ENCODE data around the gene FNTB. TPM values are rescaled to one million over a fixed set of nuclear protein-coding genes. Genes with fewer than 3 reads are reported as not detected.

FNTB gene
- total RNA-seq, 2 donors from 2014 or later: 24.7 to 47.1 TPM

GRCh38 chr14:65054471-65055085 lies 67.9 kb downstream of the FNTB start:
- no peak overlapping the region for H3K4me3 Mint-ChIP-seq
- no peaks in the 10 kb centered on the region for H3K9me3 Mint-ChIP-seq
- H3K27ac Mint-ChIP-seq: peak overlapping the region; percentile 46
- H3K36me3 Mint-ChIP-seq (ENCODE audit: low read depth): peaks cover 73% of the 10 kb centered on the region
- ATAC-seq (replicated peaks): no peak
- H3K27me3 Mint-ChIP-seq: no peaks in the 10 kb centered on the region
- H3K4me1 Mint-ChIP-seq: no peaks in the 10 kb centered on the region

- no peak for ATAC-seq (replicated peaks)
- Mint-ChIP-seq H3K27me3 (no peaks in the 10 kb centered on the region), H3K9me3 (no peaks in the 10 kb centered on the region), H3K27ac (peak overlapping the region; percentile 30), H3K4me3 (no peak overlapping the region), H3K36me3 (ENCODE audit: low read depth) (peaks cover 87% of the 10 kb centered on the region), H3K4me1 (no peaks in the 10 kb centered on the region)
Measured at GRCh38 chr14:65057695-65058094, 71.0 kb downstream of the FNTB start.

GRCh38 chr14:65062096-65063075 lies 75.7 kb downstream of the FNTB start:
- Mint-ChIP-seq H3K27me3 (no peaks in the 10 kb centered on the region), H3K9me3 (no peaks in the 10 kb centered on the region), H3K4me1 (no peaks in the 10 kb centered on the region), H3K4me3 (no peak overlapping the region), H3K36me3 (ENCODE audit: low read depth) (peaks cover 93% of the 10 kb centered on the region), H3K27ac (peak overlapping the region; percentile 43)
- ATAC-seq (replicated peaks): peak; percentile 19

- Mint-ChIP-seq H3K4me3 (no peak overlapping the region), H3K4me1 (no peaks in the 10 kb centered on the region), H3K36me3 (ENCODE audit: low read depth) (peaks cover 82% of the 10 kb centered on the region), H3K27ac (no peak overlapping the region), H3K9me3 (no peaks in the 10 kb centered on the region), H3K27me3 (no peaks in the 10 kb centered on the region)
- no peak for ATAC-seq (replicated peaks)
Measured at GRCh38 chr14:65065719-65066118, 79.0 kb downstream of the FNTB start.

- Mint-ChIP-seq H3K27me3 (no peaks in the 10 kb centered on the region), H3K9me3 (no peaks in the 10 kb centered on the region), H3K4me3 (no peak overlapping the region), H3K27ac (no peak overlapping the region), H3K36me3 (ENCODE audit: low read depth) (peaks cover 67% of the 10 kb centered on the region), H3K4me1 (peaks cover 8% of the 10 kb centered on the region)
- ATAC-seq (replicated peaks): no peak
Measured at GRCh38 chr14:65069874-65070413, 83.2 kb downstream of the FNTB start.

GRCh38 chr14:65070471-65070976 lies 83.8 kb downstream of the FNTB start:
- ATAC-seq (replicated peaks): no peak
- Mint-ChIP-seq H3K9me3 (no peaks in the 10 kb centered on the region), H3K27me3 (no peaks in the 10 kb centered on the region), H3K4me3 (no peak overlapping the region), H3K4me1 (peaks cover 14% of the 10 kb centered on the region), H3K36me3 (ENCODE audit: low read depth) (peaks cover 67% of the 10 kb centered on the region), H3K27ac (no peak overlapping the region)

- Mint-ChIP-seq H3K27ac (no peak overlapping the region), H3K9me3 (no peaks in the 10 kb centered on the region), H3K4me3 (no peak overlapping the region), H3K4me1 (peaks cover 16% of the 10 kb centered on the region), H3K27me3 (no peaks in the 10 kb centered on the region), H3K36me3 (ENCODE audit: low read depth) (peaks cover 67% of the 10 kb centered on the region)
- ATAC-seq (replicated peaks): no peak
Measured at GRCh38 chr14:65071544-65071943, 84.8 kb downstream of the FNTB start.

GRCh38 chr14:65072256-65072655 lies 85.6 kb downstream of the FNTB start:
- H3K4me3 Mint-ChIP-seq: no peak overlapping the region
- peak overlapping the region; percentile 66 for H3K27ac Mint-ChIP-seq
- no peaks in the 10 kb centered on the region for H3K27me3 Mint-ChIP-seq
- no peak for ATAC-seq (replicated peaks)
- H3K36me3 Mint-ChIP-seq (ENCODE audit: low read depth): peaks cover 66% of the 10 kb centered on the region
- no peaks in the 10 kb centered on the region for H3K9me3 Mint-ChIP-seq
- H3K4me1 Mint-ChIP-seq: peaks cover 19% of the 10 kb centered on the region

GRCh38 chr14:65072937-65073336 lies 86.2 kb downstream of the FNTB start:
- H3K4me3 Mint-ChIP-seq: no peak overlapping the region
- H3K27ac Mint-ChIP-seq: peak overlapping the region; percentile 66
- H3K27me3 Mint-ChIP-seq: no peaks in the 10 kb centered on the region
- H3K36me3 Mint-ChIP-seq (ENCODE audit: low read depth): peaks cover 69% of the 10 kb centered on the region
- H3K9me3 Mint-ChIP-seq: no peaks in the 10 kb centered on the region
- peaks cover 19% of the 10 kb centered on the region for H3K4me1 Mint-ChIP-seq
- no peak for ATAC-seq (replicated peaks)

- no peak for ATAC-seq (replicated peaks)
- H3K9me3 Mint-ChIP-seq: no peaks in the 10 kb centered on the region
- peak overlapping the region; percentile 90 for H3K27ac Mint-ChIP-seq
- no peaks in the 10 kb centered on the region for H3K27me3 Mint-ChIP-seq
- peaks cover 70% of the 10 kb centered on the region for H3K36me3 Mint-ChIP-seq (ENCODE audit: low read depth)
- peaks cover 19% of the 10 kb centered on the region for H3K4me1 Mint-ChIP-seq
- H3K4me3 Mint-ChIP-seq: no peak overlapping the region
Measured at GRCh38 chr14:65073605-65074201, 87.0 kb downstream of the FNTB start.

- Mint-ChIP-seq H3K4me1 (peaks cover 19% of the 10 kb centered on the region), H3K4me3 (no peak overlapping the region), H3K9me3 (no peaks in the 10 kb centered on the region), H3K36me3 (ENCODE audit: low read depth) (peaks cover 79% of the 10 kb centered on the region), H3K27me3 (no peaks in the 10 kb centered on the region), H3K27ac (peak overlapping the region; percentile 90)
- no peak for ATAC-seq (replicated peaks)
Measured at GRCh38 chr14:65074449-65075150, 87.9 kb downstream of the FNTB start.

- no peaks in the 10 kb centered on the region for H3K9me3 Mint-ChIP-seq
- H3K4me3 Mint-ChIP-seq: no peak overlapping the region
- H3K4me1 Mint-ChIP-seq: peaks cover 29% of the 10 kb centered on the region
- peaks cover 85% of the 10 kb centered on the region for H3K36me3 Mint-ChIP-seq (ENCODE audit: low read depth)
- no peaks in the 10 kb centered on the region for H3K27me3 Mint-ChIP-seq
- no peak for ATAC-seq (replicated peaks)
- peak overlapping the region; percentile 90 for H3K27ac Mint-ChIP-seq
Measured at GRCh38 chr14:65075628-65076325, 89.1 kb downstream of the FNTB start.

- peaks cover 41% of the 10 kb centered on the region for H3K4me1 Mint-ChIP-seq
- H3K9me3 Mint-ChIP-seq: peaks cover 3% of the 10 kb centered on the region
- H3K36me3 Mint-ChIP-seq (ENCODE audit: low read depth): peaks cover 99% of the 10 kb centered on the region
- no peak overlapping the region for H3K27ac Mint-ChIP-seq
- no peak overlapping the region for H3K4me3 Mint-ChIP-seq
- ATAC-seq (replicated peaks): no peak
- H3K27me3 Mint-ChIP-seq: no peaks in the 10 kb centered on the region
Measured at GRCh38 chr14:65077318-65077717, 90.6 kb downstream of the FNTB start.

Data from activated T-helper 17 cell treated with anti-CD3 and anti-CD28 coated beads, Interleukin-2, amount 50 U/mL, for 72 hours (primary cell).